Mucosa of descending colon (tissue), 3 donors: ENCODE measurements around the gene GGA3. TPM values are rescaled to one million over a fixed set of nuclear protein-coding genes. Genes with fewer than 3 reads are reported as not detected.

Source experiments
- ATAC-seq: fragments of 200-7000 bp; cut with Tn5 transposase; one replicate; pipeline ENCODE4 v1.9.1; 2020; ENCODE audit warnings: mild to moderate bottlenecking, moderate library complexity
- DNase-seq, 3 donors: peaks; one replicate each; pipeline ENCODE4 v3.0.0-alpha.2; 2020
- H3K36me3 ChIP-seq: fragments of 200-600 bp; one replicate; pipeline ENCODE4 v1.8.0; 2021; ENCODE audit warnings: low read depth, mild to moderate bottlenecking
- H3K4me1 ChIP-seq: fragments of 200-600 bp; one replicate; pipeline ENCODE4 v1.8.0; 2021; ENCODE audit warnings: low read depth, mild to moderate bottlenecking
- H3K4me3 ChIP-seq: fragments of 200-600 bp; one replicate; pipeline ENCODE4 v1.8.0; 2021; ENCODE audit warnings: mild to moderate bottlenecking
- H3K9me3 ChIP-seq: fragments of 200-600 bp; one replicate; pipeline ENCODE4 v1.8.0; 2021; ENCODE audit warnings: mild to moderate bottlenecking
- CTCF ChIP-seq: fragments of 200-600 bp; IDR thresholded peaks from one replicate; pipeline ENCODE4 v1.8.0; 2022; ENCODE audit warnings: antibody characterized with exemption, mild to moderate bottlenecking
- intact Hi-C, 2 donors: fragments of 100-400 bp; cut with DNase I in 1 of 2; cut with micrococcal nuclease in 1 of 2; formaldehyde crosslinking; loops; one replicate each; pipeline versions ENCODE4 v1.11.0 to v1.11.1; 2022; cut with DNase I, micrococcal nuclease
- total RNA-seq, 3 donors: library from RNA; stranded (reverse); fragmentation: NEBNext Ultra II Directional in 2 of 3; extraction: Animal tissue kit (Norgen Biotek cat#: 25700) in 2 of 3; gene quantifications; one replicate each; pipeline versions ENCODE4 v1.2.1 to v1.2.4, GENCODE V29; 2021 to 2023
- donor health status: DM: no; HTN: no; CAD: no; lungs with moderate emphysema.
- donor health status: DM: no; HTN: no; CAD: no.
- donor health status: DM: no; HTN: yes; CAD: no.

The GGA3 gene
- total RNA-seq, 3 donors from 2014 or later, result 45.3 to 54.8 (median 49.3) TPM

- intact Hi-C loops, result no loop called here
- no peak for DNase-seq
- H3K36me3 ChIP-seq, result peaks cover 7% of the 10 kb centered on the region
Observed at GRCh38 chr17:75237100-75238014, 24.0 kb downstream of the GGA3 start.

GRCh38 chr17:75232786-75233185 is 28.6 kb downstream of the GGA3 start:
- no peak for DNase-seq
- intact Hi-C loops, result no loop called here

More at GRCh38 chr17:75237100-75238014, 24.0 kb downstream of the GGA3 start:
- no peak for ATAC-seq
- Histone ChIP-seq H3K9me3 (no peaks in the 10 kb centered on the region), H3K4me3 (no peak overlapping the region), H3K4me1 (no peaks in the 10 kb centered on the region)
- no peak for TF ChIP-seq CTCF

GRCh38 chr17:75231741-75232464 is 29.5 kb downstream of the GGA3 start:
- intact Hi-C loops, result no loop called here

More at GRCh38 chr17:75232786-75233185, 28.6 kb downstream of the GGA3 start:
- peaks cover 7% of the 10 kb centered on the region for H3K36me3 ChIP-seq
- no peak overlapping the region for H3K4me3 ChIP-seq
- no peaks in the 10 kb centered on the region for H3K9me3 ChIP-seq
- peaks cover 10% of the 10 kb centered on the region for H3K4me1 ChIP-seq
- no peak for TF ChIP-seq CTCF
- no peak for ATAC-seq

GRCh38 chr17:75231071-75231470 is 30.3 kb downstream of the GGA3 start:
- H3K9me3 ChIP-seq, result no peaks in the 10 kb centered on the region
- H3K4me1 ChIP-seq, result peaks cover 10% of the 10 kb centered on the region
- no peak for TF ChIP-seq CTCF
- ATAC-seq (no peak), DNase-seq (no peak)
- H3K4me3 ChIP-seq, result no peak overlapping the region
- intact Hi-C loops, result no loop called here
- H3K36me3 ChIP-seq, result peaks cover 4% of the 10 kb centered on the region

More at GRCh38 chr17:75231741-75232464, 29.5 kb downstream of the GGA3 start:
- Histone ChIP-seq H3K4me1 (peaks cover 10% of the 10 kb centered on the region), H3K9me3 (no peaks in the 10 kb centered on the region), H3K36me3 (peaks cover 7% of the 10 kb centered on the region), H3K4me3 (no peak overlapping the region)
- TF ChIP-seq CTCF, result no peak
- ATAC-seq (no peak), DNase-seq (no peak)

GRCh38 chr17:75228847-75229246 is 32.6 kb downstream of the GGA3 start:
- no peak for ATAC-seq
- intact Hi-C loops, result no loop called here

More at GRCh38 chr17:75228847-75229246, 32.6 kb downstream of the GGA3 start:
- H3K4me3 ChIP-seq, result no peak overlapping the region
- DNase-seq, result no peak
- TF ChIP-seq CTCF, result no peak
- H3K36me3 ChIP-seq, result no peaks in the 10 kb centered on the region
- H3K9me3 ChIP-seq, result no peaks in the 10 kb centered on the region
- peaks cover 10% of the 10 kb centered on the region for H3K4me1 ChIP-seq
